ENCODE measurements around the gene NDNF. TPM values are rescaled to one million over a fixed set of nuclear protein-coding genes. Genes with fewer than 3 reads are reported as not detected.

NDNF gene
- polyA plus RNA-seq, 1 of the 3 experiments (the other 2 are of a cell fraction), result not detected

GRCh38 chr4:121062521-121062920 lies 9.8 kb downstream of the NDNF start (continued):
- TF ChIP-seq MXI1 (IDR thresholded peaks at IDR 0.05; ENCODE audit: low read depth, low read length) (no peak), ZBTB33 (IDR thresholded peaks at IDR 0.05; ENCODE audit: borderline replicate concordance, low read depth) (no peak), REST (IDR thresholded peaks at IDR 0.05; ENCODE audit: low read depth, low read length) (no peak), NRF1 (IDR thresholded peaks at IDR 0.05; ENCODE audit: low read depth, low read length) (no peak), MAX (IDR thresholded peaks at IDR 0.05; ENCODE audit: low read depth) (no peak), SMC3 (IDR thresholded peaks at IDR 0.05; ENCODE audit: low read depth, low read length) (no peak), IRF3 (IDR thresholded peaks at IDR 0.05; ENCODE audit: low read depth, low read length) (no peak), FOXM1 (IDR thresholded peaks at IDR 0.05; ENCODE audit: low read depth) (no peak)

- ChIA-PET CTCF (interaction anchor here (1.2 to 1.3 kb wide), 2 partner anchors 11 to 14 kb away, joined by 5 to 8 read pairs; partner anchors contain the start of gene NDNF), POLR2A (no interaction called here)
- H3K4me2 ChIP-seq, result no peak overlapping the region
- H3K36me3 ChIP-seq (replicated peaks in 1 of 2; ENCODE audit: control insufficient read depth in 1 of 2, insufficient read depth in 2 of 2, low read length in 1 of 2), result no peaks in the 10 kb centered on the region
- no peaks in the 10 kb centered on the region for H3K9me2 ChIP-seq
- H2AFZ ChIP-seq (ENCODE audit: low read depth), result no peak overlapping the region
- H3F3A ChIP-seq (replicated peaks; ENCODE audit: insufficient read depth), result no peaks in the 10 kb centered on the region
- WGBS (ENCODE audit: low lambda C conversion rate), result 74% methylated on average over 3 of the region's 3 CpGs
- H3K79me2 ChIP-seq (ENCODE audit: insufficient read depth), result no peaks in the 10 kb centered on the region
- no peaks in the 10 kb centered on the region for H3K9me3 ChIP-seq
- H3K4me1 ChIP-seq (ENCODE audit: control insufficient read depth in 1 of 2, insufficient read depth in 2 of 2, low read depth in 1 of 2, low read length in 1 of 2), result peaks cover 0 to 5% of the 10 kb centered on the region in 2 experiments; a peak in 2 of 4 replicates
- no peaks in the 10 kb centered on the region; the same call in 1 of the 2 replicates for H3K27me3 ChIP-seq (ENCODE audit: insufficient read depth)
- no peak overlapping the region for H3K27ac ChIP-seq (ENCODE audit: low read depth in 2 of 2, low read length in 1 of 2)
- H3K9ac ChIP-seq, result no peak overlapping the region
- DNase-seq, result no peak
- H4K20me1 ChIP-seq (ENCODE audit: insufficient read depth), result no peaks in the 10 kb centered on the region
- no peak overlapping the region for H3K4me3 ChIP-seq (ENCODE audit: low read depth in 2 of 2, low read length in 1 of 2)
- no peak for TF ChIP-seq MEF2A (IDR thresholded peaks at IDR 0.05; ENCODE audit: borderline replicate concordance, low read depth)
- TF ChIP-seq RAD21 (IDR thresholded peaks at IDR 0.05; ENCODE audit: low read length), result no peak
- TF ChIP-seq USF1 (IDR thresholded peaks at IDR 0.05; ENCODE audit: borderline replicate concordance, low read depth), result no peak
- TF ChIP-seq SMC3 (IDR thresholded peaks at IDR 0.05; ENCODE audit: low read depth, low read length), result no peak
- TF ChIP-seq GABPA (IDR thresholded peaks at IDR 0.05; ENCODE audit: low read depth), result no peak
- TF ChIP-seq MAX (IDR thresholded peaks at IDR 0.05; ENCODE audit: low read depth), result no peak
- no peak for TF ChIP-seq CTCF (IDR thresholded peaks at IDR 0.05)
- TF ChIP-seq SIN3A (IDR thresholded peaks at IDR 0.05; ENCODE audit: borderline replicate concordance, low read depth, low read length), result no peak
- no peak for TF ChIP-seq POLR2AphosphoS5 (IDR thresholded peaks at IDR 0.05; ENCODE audit: low read depth, low read length)
- TF ChIP-seq TAF1 (IDR thresholded peaks at IDR 0.05; ENCODE audit: borderline replicate concordance, low read depth, low read length), result no peak
Measured at GRCh38 chr4:121061861-121062260, 10.5 kb downstream of the NDNF start.
